GM11168 (cell line): ENCODE measurements around the gene BANP.
"Not testable (repeated sequence)": the region's sequence is repeated elsewhere in the genome, so short reads cannot be mapped to it uniquely, and the experiment has no call there.

Experiments used
- in situ Hi-C: fragments of 300-500 bp; cut with MboI; formaldehyde crosslinking; loops from one replicate; pipeline ENCODE4 v1.12.0; 2022; ENCODE audit warnings: low sequenced_read_pairs; ENCODE audit not compliant: unreplicated experiment

The BANP gene

GRCh38 chr16:87964049-87964659 is 12.9 kb downstream of the BANP start:
- in situ Hi-C loops = no loop called here

- in situ Hi-C loops = no loop called here
These were observed 14.2 kb downstream of the BANP start for GRCh38 chr16:87965417-87965816.

GRCh38 chr16:87966064-87966645 is 14.9 kb downstream of the BANP start:
- in situ Hi-C loops = no loop called here

GRCh38 chr16:87966685-87967185 is 15.5 kb downstream of the BANP start:
- in situ Hi-C loops = no loop called here

GRCh38 chr16:87968541-87968940 is 17.3 kb downstream of the BANP start:
- in situ Hi-C loops = no loop called here

- in situ Hi-C loops = no loop called here
These were observed 19.0 kb downstream of the BANP start for GRCh38 chr16:87970186-87970585.

GRCh38 chr16:87971933-87972332 is 20.7 kb downstream of the BANP start:
- in situ Hi-C loops = no loop called here

- in situ Hi-C loops = no loop called here
These were observed 22.5 kb downstream of the BANP start for GRCh38 chr16:87973717-87974116.

- in situ Hi-C loops = no loop called here
These were observed 22.9 kb downstream of the BANP start for GRCh38 chr16:87974178-87974577.

GRCh38 chr16:87976665-87977064 is 25.4 kb downstream of the BANP start:
- in situ Hi-C loops = no loop called here

- in situ Hi-C loops = no loop called here
These were observed 26.9 kb downstream of the BANP start for GRCh38 chr16:87978127-87978526.

- in situ Hi-C loops = no loop called here
These were observed 28.1 kb downstream of the BANP start for GRCh38 chr16:87979352-87979751.

- in situ Hi-C loops = not testable (repeated sequence)
These were observed 28.8 kb downstream of the BANP start for GRCh38 chr16:87979911-87980630.

GRCh38 chr16:87981376-87981775 is 30.1 kb downstream of the BANP start:
- in situ Hi-C loops = not testable (repeated sequence)

GRCh38 chr16:87982581-87983041 is 31.4 kb downstream of the BANP start:
- in situ Hi-C loops = no loop called here

GRCh38 chr16:87983072-87983736 is 32.0 kb downstream of the BANP start:
- in situ Hi-C loops = not testable (repeated sequence)

- in situ Hi-C loops = not testable (repeated sequence)
These were observed 32.5 kb downstream of the BANP start for GRCh38 chr16:87983737-87984097.

- in situ Hi-C loops = not testable (repeated sequence)
These were observed 32.9 kb downstream of the BANP start for GRCh38 chr16:87984180-87984579.

- in situ Hi-C loops = no loop called here
These were observed 33.5 kb downstream of the BANP start for GRCh38 chr16:87984632-87985267.

GRCh38 chr16:87985493-87985892 is 34.3 kb downstream of the BANP start:
- in situ Hi-C loops = not testable (repeated sequence)
